Choroid plexus epithelial cell (primary cell): ENCODE data around the gene NR6A1.
A peak's percentile ranks its signal among the peaks of the same experiment; 100 is the strongest.

ENCODE experiments used
- DNase-seq: peaks from one replicate; pipeline ENCODE4 v3.0.0-alpha.2; 2010; ENCODE audit warnings: low read depth
- H3K4me3 ChIP-seq: 2 replicates; pipeline ENCODE4 v1.5.1; 2011; ENCODE audit warnings: low read depth, mild to moderate bottlenecking, control low read depth, low read length, moderate library complexity
- TF ChIP-seq, protein P1 (sequence below): conservative IDR thresholded peaks from 2 replicates; pipeline ENCODE4 v1.5.1; 2011; ENCODE audit warnings: low read depth, mild to moderate bottlenecking, control low read depth, inconsistent platforms, low read length, moderate library complexity

NR6A1 gene

DNA sequence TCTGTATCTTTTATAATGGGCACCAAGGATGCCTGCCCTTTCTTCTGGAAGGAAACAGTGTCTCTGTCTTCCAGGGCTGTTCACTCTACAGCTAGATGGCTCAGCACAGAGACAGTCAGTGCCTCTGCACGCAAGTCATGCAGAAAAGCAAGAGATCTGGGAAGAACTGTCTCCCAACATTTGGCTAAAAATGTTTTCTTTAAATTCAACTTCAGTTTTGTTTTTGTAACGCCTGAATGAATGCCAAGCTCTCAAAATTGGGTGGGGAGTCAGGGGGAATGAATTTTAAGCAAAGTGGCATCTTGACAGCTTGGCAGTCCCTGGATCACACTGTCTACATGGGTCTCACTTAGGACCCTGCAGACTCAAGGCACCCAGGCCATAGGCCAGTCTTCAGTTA lies 18.4 kb upstream of the NR6A1 start:
- no peak overlapping the region for H3K4me3 ChIP-seq
- TF ChIP-seq, protein P1, sequence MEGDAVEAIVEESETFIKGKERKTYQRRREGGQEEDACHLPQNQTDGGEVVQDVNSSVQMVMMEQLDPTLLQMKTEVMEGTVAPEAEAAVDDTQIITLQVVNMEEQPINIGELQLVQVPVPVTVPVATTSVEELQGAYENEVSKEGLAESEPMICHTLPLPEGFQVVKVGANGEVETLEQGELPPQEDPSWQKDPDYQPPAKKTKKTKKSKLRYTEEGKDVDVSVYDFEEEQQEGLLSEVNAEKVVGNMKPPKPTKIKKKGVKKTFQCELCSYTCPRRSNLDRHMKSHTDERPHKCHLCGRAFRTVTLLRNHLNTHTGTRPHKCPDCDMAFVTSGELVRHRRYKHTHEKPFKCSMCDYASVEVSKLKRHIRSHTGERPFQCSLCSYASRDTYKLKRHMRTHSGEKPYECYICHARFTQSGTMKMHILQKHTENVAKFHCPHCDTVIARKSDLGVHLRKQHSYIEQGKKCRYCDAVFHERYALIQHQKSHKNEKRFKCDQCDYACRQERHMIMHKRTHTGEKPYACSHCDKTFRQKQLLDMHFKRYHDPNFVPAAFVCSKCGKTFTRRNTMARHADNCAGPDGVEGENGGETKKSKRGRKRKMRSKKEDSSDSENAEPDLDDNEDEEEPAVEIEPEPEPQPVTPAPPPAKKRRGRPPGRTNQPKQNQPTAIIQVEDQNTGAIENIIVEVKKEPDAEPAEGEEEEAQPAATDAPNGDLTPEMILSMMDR: no peak
- no peak for DNase-seq

DNA sequence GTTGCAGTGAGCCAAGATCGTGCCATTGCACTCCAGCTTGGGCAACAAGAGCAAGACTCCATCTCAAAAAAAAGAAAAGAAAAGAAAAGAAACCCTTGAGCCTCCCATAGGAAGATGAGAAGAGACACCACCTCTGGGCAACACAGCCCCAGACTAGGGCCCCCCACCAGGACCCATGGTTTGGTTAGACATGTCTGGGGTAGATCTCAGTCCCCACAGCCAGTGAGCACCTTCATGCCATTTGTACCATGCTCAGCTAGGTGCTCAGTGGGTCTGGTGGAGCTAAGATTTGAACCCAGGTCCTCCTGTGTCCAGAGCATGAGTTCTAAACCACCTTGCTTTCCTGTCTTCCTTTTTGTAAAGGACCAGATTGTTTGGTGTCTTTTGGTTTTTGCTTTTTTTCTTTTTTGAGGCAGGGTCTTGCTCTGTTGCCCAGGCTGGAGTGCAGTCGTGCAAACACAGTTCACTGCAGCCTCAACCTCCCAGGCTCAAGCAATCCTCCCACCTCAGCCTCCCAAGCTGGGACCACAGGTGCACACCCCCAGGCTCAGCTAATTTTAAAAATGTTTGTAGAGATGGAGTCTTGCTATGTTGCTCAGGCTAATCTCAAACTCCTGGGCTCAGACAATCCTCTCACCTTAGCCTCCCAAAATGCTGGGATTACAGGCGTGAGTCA lies 17.6 kb upstream of the NR6A1 start:
- TF ChIP-seq, protein P1: no peak
- no peak for DNase-seq

GRCh38 chr9:124786881-124787573 lies 15.9 kb upstream of the NR6A1 start:
- H3K4me3 ChIP-seq: no peak overlapping the region
- no peak for DNase-seq
- TF ChIP-seq, protein P1: no peak

More for the DNA sequence above, 17.6 kb upstream of the NR6A1 start:
- no peak overlapping the region for H3K4me3 ChIP-seq

DNA sequence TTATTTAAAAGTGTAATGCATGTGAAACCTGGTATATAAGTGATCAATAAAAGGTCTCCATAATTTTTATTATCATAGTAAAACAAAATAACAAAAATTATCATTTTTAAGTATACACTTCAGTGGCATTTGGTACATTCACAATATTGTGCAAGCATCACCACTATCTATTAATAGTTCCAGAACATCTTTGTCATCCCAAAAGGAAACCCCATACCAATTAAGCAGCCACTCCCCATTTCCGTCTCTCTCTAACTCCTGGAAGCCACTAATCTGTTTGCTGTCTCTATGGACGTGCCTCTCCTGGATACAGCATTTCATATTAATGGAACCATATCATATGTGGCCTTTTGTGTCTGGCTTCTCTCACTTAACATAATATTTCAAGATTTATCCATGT lies 13.4 kb upstream of the NR6A1 start:
- no peak overlapping the region for H3K4me3 ChIP-seq
- TF ChIP-seq, protein P1: no peak
- DNase-seq: peak; percentile 53

- DNase-seq: no peak
- no peak overlapping the region for H3K4me3 ChIP-seq
- TF ChIP-seq, protein P1: no peak
Observed at GRCh38 chr9:124783830-124784229, 12.7 kb upstream of the NR6A1 start.

DNA sequence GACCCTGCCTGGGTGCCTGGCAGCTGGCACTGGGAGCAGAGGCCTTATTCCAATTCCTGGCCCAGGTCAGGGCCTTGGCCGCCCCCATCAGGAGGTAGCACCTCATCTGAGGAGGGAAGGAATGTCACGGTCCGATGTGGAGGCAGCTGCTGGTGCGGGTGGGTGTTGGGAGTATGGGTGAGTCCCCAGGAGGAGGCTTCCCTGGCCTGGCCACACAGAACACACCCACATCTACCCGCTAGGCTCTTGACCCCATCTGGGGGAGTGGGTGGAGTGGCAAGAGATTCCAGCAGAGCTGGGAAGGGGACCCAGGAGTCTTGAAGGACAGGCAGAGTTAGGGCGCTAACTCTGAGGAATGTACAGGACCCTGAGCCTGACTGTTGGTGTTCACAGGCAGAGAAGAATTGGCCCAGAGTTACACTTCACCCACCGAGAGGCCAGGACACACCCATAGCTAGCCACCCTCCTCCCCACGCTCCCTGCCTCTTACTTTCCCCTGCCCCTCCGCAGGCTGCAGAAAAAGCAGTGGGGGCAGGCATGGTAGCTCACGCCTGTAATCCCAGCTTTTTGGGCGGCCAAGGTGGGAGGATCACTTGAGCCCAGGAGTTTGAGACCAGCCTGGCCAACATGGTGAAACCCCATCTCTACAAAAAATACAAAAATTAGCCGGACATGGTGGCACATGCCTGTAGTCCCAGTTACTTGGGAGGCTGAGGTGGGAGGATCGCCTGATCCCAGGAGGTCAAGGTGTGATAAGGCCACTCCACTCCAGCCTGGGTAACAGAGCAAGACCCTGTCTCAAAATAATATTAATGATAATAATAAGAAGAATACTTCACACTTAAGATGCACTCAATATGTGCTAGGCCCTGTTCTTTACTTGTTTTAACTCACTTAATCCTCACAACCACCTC lies 11.8 kb upstream of the NR6A1 start:
- H3K4me3 ChIP-seq: no peak overlapping the region
- TF ChIP-seq, protein P1: no peak
- no peak for DNase-seq
